Fibroblast of the aortic adventitia (primary cell): ENCODE results near the gene TMPRSS4. TPM values are rescaled to one million over a fixed set of nuclear protein-coding genes. Genes with fewer than 3 reads are reported as not detected.

Experiments
- DNase-seq: peaks from one replicate; pipeline ENCODE4 v3.0.0-alpha.2; 2010; ENCODE audit warnings: low read depth
- H3K4me3 ChIP-seq: 2 replicates; pipeline ENCODE4 v1.5.1; 2011; ENCODE audit warnings: low read depth, mild to moderate bottlenecking, control low read depth, low read length, moderate library complexity
- CTCF ChIP-seq: IDR thresholded peaks from 2 replicates; pipeline ENCODE4 v1.5.1; 2011; ENCODE audit warnings: mild to moderate bottlenecking, low read length, control low read depth, inconsistent platforms; ENCODE audit not compliant: insufficient read depth
- total RNA-seq: library from RNA; depleted of rRNA; stranded (reverse); fragments of >200 nt; gene quantifications from 2 replicates; pipeline ENCODE4 v1.2.3, GENCODE V29; 2012; ENCODE audit warnings: low replicate concordance

The TMPRSS4 gene
- total RNA-seq, 1 donor = not detected

- no peak for DNase-seq
- no peak for TF ChIP-seq CTCF
- H3K4me3 ChIP-seq = no peak overlapping the region
These were observed 80.5 kb downstream of the TMPRSS4 start for GRCh38 chr11:118157186-118157895.

- no peak overlapping the region for H3K4me3 ChIP-seq
- no peak for TF ChIP-seq CTCF
- no peak for DNase-seq
These were observed 84.9 kb downstream of the TMPRSS4 start for GRCh38 chr11:118161786-118162185.

GRCh38 chr11:118162846-118163245, 86.0 kb downstream of the TMPRSS4 start:
- DNase-seq = no peak
- TF ChIP-seq CTCF = no peak
- no peak overlapping the region for H3K4me3 ChIP-seq

- no peak overlapping the region for H3K4me3 ChIP-seq
- no peak for TF ChIP-seq CTCF
- no peak for DNase-seq
These were observed 86.6 kb downstream of the TMPRSS4 start for GRCh38 chr11:118163494-118163893.

GRCh38 chr11:118164885-118165284, 88.0 kb downstream of the TMPRSS4 start:
- DNase-seq = no peak
- no peak for TF ChIP-seq CTCF
- no peak overlapping the region for H3K4me3 ChIP-seq

GRCh38 chr11:118166641-118167040, 89.8 kb downstream of the TMPRSS4 start:
- no peak for DNase-seq
- H3K4me3 ChIP-seq = no peak overlapping the region
- no peak for TF ChIP-seq CTCF

GRCh38 chr11:118167253-118167652, 90.4 kb downstream of the TMPRSS4 start:
- no peak overlapping the region for H3K4me3 ChIP-seq
- no peak for TF ChIP-seq CTCF
- DNase-seq = no peak
